ENCODE measurements around the gene NCAM2.

NCAM2 gene

DNA sequence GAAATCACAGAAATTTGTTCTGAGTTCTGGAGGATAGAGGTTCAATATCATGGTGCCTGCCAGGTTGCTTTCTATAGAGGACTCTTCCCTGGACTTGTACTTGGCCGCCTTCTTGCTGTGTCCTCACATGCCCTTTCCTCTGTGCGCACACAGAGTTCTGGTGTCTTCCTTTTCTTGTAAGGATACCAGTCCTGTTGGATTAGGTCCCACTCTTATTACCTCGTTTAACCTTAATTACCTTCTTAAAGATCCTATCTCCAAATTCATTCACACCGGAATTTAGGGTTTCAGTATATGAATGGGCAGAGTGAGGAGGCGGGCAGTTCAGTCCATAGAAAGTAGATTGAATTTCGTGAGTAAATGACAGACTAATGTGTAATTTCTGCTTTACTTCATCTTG lies 413.9 kb downstream of the NCAM2 start:
- no peak for DNase-seq (ENCODE audit: low spot score)
- FAIRE-seq = no peak

DNA sequence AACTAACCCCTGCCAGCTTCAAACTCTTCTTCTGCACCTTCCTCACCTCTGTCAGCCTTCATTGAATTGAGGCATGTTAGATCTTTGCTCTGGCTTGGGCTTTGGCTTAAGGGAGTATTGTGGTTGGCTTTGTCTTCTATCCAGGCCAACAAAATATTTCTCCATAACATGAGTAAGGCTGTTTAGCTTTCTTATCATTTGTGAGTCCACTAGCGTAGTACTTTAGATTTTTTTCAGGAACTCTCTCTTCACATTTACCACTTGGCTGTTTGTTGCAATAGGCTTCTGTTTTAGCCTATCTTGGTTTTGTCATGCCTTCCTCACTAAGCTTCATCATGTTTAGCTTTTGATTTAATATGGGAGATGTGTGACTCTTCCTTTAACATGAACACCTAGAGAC lies 417.5 kb downstream of the NCAM2 start:
- FAIRE-seq = no peak

GRCh38 chr21:21434944-21435343 lies 436.7 kb downstream of the NCAM2 start:
- no peak for FAIRE-seq

More for the DNA sequence above, 417.5 kb downstream of the NCAM2 start:
- DNase-seq (ENCODE audit: low spot score) = no peak

DNA sequence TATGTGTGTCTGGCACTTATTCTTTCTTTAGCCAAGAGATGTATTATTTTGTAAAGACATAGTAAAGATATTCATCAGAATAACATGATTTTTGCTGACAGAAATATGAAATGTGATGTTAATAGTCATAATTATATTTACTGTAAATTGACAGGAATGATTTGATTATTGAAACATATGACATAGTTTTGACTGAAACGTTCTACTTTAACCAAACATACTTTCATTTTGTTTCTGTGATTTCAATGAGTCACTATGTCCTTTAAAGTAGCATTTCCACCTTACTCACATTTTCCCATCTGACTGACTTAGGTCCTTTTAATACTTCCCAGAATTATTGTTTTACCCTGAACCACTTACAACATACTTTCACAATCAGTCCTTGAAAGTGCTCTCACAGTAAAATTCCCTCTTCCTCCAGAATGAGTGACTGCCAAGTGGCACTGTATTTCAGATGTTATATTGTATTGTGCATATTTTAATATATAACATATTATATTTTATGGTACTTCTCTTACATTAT lies 437.9 kb downstream of the NCAM2 start:
- DNase-seq (ENCODE audit: low spot score) = no peak

More at GRCh38 chr21:21434944-21435343, 436.7 kb downstream of the NCAM2 start:
- DNase-seq (ENCODE audit: low spot score) = no peak

DNA sequence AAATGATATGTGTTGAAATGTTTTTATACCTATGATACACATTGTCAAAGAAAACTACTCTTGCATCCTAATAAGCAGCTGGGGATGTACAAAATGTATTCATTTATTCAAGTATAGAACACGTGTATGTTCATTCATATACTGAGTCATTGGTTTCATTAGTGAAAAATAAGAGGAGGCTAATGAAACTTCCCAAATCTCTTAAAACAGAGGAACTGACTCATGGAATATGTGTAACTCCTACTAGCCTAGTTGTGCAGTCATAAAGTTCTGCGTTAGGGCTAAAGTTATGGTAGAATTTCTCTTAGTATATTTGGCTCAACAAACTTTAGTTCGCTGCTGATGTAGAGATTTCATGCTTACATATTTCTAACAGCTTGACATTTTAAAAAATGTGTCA lies 441.6 kb downstream of the NCAM2 start:
- FAIRE-seq = no peak

More for the DNA sequence above, 437.9 kb downstream of the NCAM2 start:
- no peak for FAIRE-seq

DNA sequence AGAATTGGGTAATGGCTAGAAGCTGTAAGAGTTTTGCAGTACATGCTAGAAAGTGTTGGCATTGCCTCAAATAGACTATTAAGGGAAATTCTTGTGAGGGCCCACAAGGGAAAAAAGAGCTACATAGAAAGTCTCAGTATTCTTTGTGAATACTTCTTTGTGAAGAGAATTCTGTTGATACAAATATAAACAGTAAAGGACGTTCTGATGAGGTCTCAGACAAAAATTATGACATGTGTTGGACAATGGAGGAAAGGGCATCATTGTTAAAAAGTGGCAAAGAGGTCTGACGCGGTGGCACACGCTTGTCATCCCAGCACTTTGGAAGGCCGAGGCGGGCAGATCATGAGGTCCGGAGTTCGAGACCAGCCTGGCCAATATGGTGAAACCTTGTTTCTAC lies 458.9 kb downstream of the NCAM2 start:
- DNase-seq (ENCODE audit: low spot score) = no peak
- FAIRE-seq = no peak

More for the DNA sequence above, 441.6 kb downstream of the NCAM2 start:
- DNase-seq (ENCODE audit: low spot score) = no peak

DNA sequence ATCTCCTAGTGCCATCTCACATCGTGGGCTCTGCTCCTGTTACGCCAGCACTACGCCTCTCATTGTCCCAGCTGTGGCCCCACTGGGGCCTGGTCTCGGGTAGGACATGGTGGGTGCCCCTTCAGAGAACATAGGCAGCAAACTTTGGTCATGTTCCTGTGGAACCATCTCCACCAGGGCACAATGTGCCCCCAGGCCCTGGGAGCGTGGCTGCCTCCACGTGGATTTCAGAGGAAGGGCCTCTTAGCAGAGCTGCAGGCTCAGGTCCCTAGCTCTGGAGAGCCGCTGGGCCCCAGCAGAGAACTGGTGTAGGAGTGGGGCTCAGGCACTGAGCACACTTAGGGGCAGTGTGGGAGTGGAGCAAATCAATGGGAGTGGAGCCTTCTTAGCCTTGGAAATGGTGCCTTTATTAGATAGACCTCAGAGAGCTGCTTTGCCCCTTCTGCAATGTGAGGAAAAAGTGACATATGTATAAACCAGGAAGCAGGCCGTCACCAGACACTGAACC lies 460.0 kb downstream of the NCAM2 start:
- FAIRE-seq (no peak), DNase-seq (ENCODE audit: low spot score) (no peak)

- DNase-seq (ENCODE audit: low spot score) (no peak), FAIRE-seq (no peak)
Measured at GRCh38 chr21:21460979-21461378, 462.8 kb downstream of the NCAM2 start.

DNA sequence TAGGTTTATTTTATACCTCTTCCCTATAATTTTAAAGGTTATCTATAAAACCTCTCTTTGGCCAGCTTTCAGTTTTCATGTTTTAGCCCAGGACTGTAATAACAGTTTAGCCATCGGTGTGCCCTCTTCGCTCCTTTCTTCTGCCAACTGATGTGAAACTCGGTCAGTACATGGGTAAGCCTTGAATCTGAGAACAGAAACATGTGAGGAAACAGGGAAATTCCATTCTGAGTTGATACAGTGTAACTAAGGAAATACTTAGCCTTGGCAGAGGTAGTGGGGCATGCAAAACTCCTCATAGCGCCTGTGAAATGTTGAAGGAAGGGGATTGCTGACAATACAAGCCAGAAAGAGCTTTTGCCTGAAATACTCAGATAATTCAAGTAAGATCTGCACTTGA lies 465.2 kb downstream of the NCAM2 start:
- FAIRE-seq (no peak), DNase-seq (ENCODE audit: low spot score) (no peak)

DNA sequence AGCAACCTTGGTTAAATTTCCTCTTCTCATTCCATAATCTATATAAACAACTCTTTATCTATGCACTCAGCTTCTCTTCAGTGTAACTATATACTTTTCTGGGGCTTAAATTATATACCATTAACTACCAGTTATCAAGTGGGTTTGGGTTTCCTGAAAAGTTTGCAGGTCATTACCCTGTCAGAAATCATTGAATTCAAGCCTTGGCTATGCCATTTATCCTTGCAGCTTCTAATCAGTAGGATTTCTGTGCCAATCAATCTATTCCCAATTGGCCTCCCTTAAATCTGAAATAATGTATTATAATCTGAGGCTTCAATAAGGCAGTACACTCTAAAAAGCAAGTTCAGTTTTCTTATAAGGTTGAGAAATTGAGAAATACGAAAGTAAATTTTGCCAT lies 466.5 kb downstream of the NCAM2 start:
- FAIRE-seq = no peak
- no peak for DNase-seq (ENCODE audit: low spot score)

DNA sequence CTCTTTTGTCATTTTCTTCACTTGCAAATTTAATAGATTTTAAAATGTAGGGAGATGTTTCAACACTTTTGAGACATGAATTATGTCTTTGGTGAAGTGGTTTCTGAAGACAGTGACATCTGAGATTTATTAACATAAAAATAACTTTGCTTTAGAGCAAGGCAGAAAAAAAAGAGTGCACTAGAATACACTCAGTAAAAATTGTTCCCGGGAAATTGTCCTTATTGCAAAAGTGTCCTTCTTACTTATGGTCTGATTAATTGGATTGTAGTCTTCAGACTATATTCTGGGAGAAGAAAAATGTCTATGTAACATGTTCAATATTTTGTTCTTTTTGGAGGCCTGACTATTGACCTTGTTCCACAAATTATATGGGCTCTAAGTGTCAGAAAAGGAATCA lies 468.5 kb downstream of the NCAM2 start:
- DNase-seq (ENCODE audit: low spot score) = no peak
- no peak for FAIRE-seq

DNA sequence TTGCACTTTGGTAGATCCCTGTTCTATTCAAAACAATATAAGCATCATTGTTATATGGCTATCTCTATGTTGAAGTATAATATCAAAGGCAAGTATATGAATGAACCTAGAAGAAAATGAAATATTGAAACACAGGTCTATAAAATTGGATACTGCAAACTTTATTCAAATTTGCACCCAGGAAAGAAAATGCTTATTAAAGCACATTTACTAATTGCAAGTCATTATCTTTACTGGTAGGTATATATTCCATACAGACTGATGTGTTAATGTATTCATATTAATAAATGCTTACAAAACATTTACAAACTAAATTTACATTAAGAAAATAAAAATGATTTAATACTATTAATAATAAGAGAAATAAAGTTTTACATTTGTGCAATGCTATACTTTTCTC lies 469.8 kb downstream of the NCAM2 start:
- DNase-seq (ENCODE audit: low spot score) (no peak), FAIRE-seq (no peak)

DNA sequence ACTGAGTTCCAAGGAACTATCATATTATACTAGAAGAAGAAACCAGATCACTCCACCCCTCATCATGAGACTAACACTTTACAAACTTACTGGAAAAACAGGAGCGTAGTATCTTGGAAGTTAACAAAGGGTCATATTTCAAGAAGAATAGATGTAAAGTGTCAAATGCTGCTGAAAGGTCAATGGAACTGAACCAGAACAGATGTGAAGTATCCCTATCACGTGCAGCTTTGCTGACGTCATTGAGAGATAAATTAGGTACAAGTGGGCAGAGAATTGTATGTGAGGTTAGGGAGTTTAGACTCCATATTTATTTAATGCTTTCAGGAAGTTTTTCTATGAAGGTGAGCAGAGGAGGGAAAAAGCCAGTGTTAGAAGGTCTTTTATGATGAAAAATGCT lies 483.0 kb downstream of the NCAM2 start:
- no peak for FAIRE-seq
- no peak for DNase-seq (ENCODE audit: low spot score)

DNA sequence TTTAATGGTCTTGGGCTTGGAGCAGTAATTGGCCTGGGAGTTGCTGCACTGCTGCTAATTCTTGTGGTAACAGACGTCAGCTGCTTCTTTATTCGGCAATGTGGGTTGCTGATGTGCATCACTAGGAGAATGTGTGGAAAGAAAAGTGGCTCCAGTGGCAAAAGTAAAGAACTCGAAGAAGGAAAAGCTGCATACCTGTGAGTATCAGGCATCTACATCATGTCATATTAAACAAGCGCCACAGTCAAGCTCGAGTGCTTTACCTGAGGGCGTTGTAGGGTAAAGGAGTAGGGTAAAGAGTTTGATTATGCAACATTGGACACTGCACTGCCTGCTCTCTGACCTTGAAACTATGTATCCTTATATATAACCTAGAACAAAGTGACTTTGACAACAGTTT lies 510.6 kb downstream of the NCAM2 start:
- no peak for FAIRE-seq
- DNase-seq (ENCODE audit: low spot score) = no peak

DNA sequence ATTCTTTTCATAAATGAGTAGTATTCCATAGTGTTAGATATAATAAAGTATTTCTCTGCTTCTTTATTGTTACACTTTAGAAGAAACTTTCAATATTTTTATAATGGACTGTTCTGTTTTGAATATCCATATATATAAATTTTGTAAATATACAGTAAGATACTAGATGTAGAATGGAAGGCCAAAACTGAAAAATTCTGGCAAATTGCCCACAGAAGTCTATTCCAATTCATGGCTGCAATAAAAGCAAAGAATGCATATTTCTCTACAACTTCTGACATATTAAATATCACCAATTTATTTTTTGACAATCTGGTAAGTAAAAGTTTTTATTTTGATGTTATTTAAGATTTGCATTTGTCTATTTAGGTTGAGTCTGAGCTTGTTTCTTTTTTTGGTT lies 532.5 kb downstream of the NCAM2 start:
- no peak for FAIRE-seq
- DNase-seq (ENCODE audit: low spot score) = no peak

GRCh38 chr21:21547368-21547953 lies 549.3 kb downstream of the NCAM2 start:
- FAIRE-seq = no peak

DNA sequence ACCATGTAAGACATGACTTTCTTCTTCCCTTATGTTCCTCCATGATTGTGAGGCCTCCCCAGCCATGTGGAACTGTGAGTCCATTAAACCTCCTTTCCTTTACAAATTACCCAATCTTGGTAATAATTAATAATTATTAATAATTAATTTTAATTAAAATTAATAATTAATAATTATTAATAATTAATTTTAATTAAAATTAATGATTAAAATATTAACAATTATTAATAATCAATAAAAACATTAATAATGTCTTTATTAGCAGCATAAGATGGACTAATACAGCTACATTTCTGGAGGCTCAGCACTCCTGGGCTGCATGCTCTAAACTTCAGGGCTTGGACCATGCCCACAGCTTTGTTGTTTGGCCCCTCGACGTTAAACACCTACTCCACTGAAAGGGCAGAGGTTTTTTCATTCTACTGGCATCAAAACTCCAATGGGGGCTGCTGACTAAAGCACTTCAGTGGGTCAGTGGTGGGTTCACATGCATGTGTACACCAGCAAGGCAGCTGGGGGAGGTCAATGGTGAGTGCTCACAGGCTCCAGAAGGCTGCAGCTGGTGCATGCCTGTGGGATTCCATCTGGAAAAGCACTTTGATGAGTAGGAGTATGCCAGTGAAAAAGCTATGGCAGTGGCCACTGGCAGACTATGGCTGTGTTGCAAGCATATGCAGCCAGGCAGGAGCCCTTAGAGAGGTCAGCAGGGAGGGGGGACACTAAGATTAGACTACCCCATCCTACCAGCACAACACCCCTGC lies 561.3 kb downstream of the NCAM2 start:
- FAIRE-seq = no peak
- DNase-seq (ENCODE audit: low spot score) = no peak

More at GRCh38 chr21:21547368-21547953, 549.3 kb downstream of the NCAM2 start:
- DNase-seq (ENCODE audit: low spot score) = no peak
